ENCODE results near the gene MSX2. TPM values are rescaled to one million over a fixed set of nuclear protein-coding genes. Genes with fewer than 3 reads are reported as not detected.

The MSX2 gene
- total and polyA plus RNA-seq, 2 of the 4 experiments (the other 2 are of a cell fraction) = 2.2 to 3.7 TPM

DNA sequence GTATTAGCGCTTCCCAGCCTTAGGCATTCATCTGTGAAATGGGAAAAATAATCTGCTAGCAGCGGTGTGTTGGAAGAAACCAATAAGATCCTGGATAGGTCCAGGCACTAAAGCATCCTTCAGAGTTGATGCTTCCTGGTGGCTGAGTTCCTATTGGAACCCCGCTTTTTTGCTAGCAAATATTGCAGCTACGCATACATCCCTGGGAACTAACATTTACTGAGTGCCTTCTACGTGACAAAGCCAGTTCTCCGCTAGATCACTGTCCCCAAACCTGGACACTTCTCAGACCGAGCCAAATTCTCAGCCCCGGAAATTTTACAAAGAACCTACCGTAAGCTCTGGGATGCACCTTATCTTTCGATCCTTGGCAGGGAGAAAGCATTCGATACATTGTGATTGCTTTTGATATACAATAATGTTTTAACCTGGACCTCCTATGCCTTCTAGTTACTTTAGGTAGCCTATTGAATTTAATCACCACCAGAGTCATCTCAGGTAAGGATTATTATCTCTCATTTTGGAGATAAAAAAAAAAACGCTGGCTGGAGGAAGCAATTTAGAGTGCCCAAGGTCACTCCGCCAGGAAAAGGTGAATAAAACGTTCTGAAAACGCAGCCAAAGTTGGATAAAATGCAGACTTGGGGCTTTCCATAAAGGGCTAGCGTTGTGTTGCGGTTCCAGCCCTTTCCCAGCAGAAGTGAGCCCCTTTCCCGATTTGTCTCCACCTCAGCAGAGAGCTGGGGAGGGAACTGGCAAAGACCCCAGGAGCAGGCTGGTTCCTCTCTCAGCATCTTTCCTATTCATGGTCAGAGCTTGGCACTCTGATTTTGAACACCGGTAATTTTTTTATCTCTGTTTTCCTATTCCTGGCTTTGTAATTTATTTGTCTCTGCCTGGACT is 2.6 kb upstream of the MSX2 start (continued):
- no peak for TF ChIP-seq RCOR1 (IDR thresholded peaks at IDR 0.05; ENCODE audit: insufficient replicate concordance, low read length)

DNA sequence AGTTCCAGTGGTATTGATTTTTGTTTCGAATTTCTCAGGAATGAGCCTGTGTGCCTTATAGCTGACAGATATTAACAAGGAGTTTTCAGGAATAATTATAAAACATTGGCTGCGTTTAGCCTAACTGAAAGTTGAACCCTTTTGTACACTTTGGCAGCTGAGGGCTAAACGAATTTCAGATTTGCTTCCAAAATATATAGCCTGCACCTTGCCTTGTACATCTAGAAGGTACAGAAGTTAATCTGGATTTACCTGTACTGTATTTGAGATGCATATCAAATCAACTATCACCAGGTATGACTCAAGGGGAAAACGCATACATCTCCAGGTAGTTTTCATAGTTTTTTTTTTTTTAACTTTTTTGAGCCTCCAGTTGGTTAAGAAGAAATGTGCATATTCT is 1.9 kb upstream of the MSX2 start:
- Histone ChIP-seq H3K36me3 (ENCODE audit: control insufficient read depth, insufficient read depth, low read length) (no peaks in the 10 kb centered on the region), H3K9me3 (ENCODE audit: control insufficient read depth, insufficient read depth, low read length) (peaks cover 2% of the 10 kb centered on the region; the same call in 1 of the 2 replicates), H2AK5ac (ENCODE audit: low read depth, low read length) (no peak overlapping the region), H3K9me1 (ENCODE audit: insufficient read depth, low read length) (no peaks in the 10 kb centered on the region), H3K79me1 (ENCODE audit: low read depth in 1 of 2, low read length in 2 of 2) (peaks cover 8% of the 10 kb centered on the region in 2 experiments; a peak in 3 of 4 replicates), H3K23ac (ENCODE audit: low read depth, low read length) (no peak overlapping the region), H3K27ac (ENCODE audit: insufficient read depth, low read length) (no peak overlapping the region), H2AK9ac (replicated peaks; ENCODE audit: low read depth, low read length, poor library complexity) (no peak overlapping the region), H3K4me3 (ENCODE audit: insufficient read depth, low read depth, low read length) (no peak overlapping the region), H3K9ac (ENCODE audit: low read depth, low read length) (no peak overlapping the region), H4K91ac (ENCODE audit: insufficient read depth, low read depth, low read length) (no peak overlapping the region), H2BK20ac (ENCODE audit: low read depth, low read length) (no peak overlapping the region), H3K18ac (ENCODE audit: low read depth, low read length) (no peak overlapping the region), H2BK15ac (ENCODE audit: low read depth, low read length) (no peak overlapping the region), H3K4ac (ENCODE audit: low read depth, low read length) (no peak overlapping the region), H2AFZ (replicated peaks; ENCODE audit: low read length, poor library complexity) (no peak overlapping the region), H2BK120ac (ENCODE audit: low read depth, low read length) (no peak overlapping the region), H4K8ac (ENCODE audit: low read depth in 2 of 2, low read length in 2 of 2) (no peak overlapping the region), H3K4me2 (ENCODE audit: low read depth, low read length) (no peak overlapping the region), H3K14ac (replicated peaks; ENCODE audit: low read depth, low read length) (no peak overlapping the region), H2BK5ac (ENCODE audit: low read depth, low read length, poor library complexity, severe bottlenecking) (no peak overlapping the region), H4K5ac (ENCODE audit: low read depth, low read length) (no peak overlapping the region), H3K4me1 (ENCODE audit: control insufficient read depth, insufficient read depth, low read length) (no peaks in the 10 kb centered on the region), H3K27me3 (ENCODE audit: control insufficient read depth, insufficient read depth, low read length) (peaks cover 60% of the 10 kb centered on the region), H3K56ac (ENCODE audit: extremely low read depth, insufficient read depth, low read length) (no peak overlapping the region), H4K20me1 (ENCODE audit: insufficient read depth, low read length) (no peaks in the 10 kb centered on the region)
- in situ Hi-C loops (cut with MboI; ENCODE audit: low sequenced_read_pairs) (no loop called here), dilution Hi-C loops (cut with HindIII; ENCODE audit: low sequenced_read_pairs, unreplicated experiment) (no loop called here), intact Hi-C loops (cut with micrococcal nuclease) (no loop called here)
- WGBS, 2 experiments (ENCODE audit: extremely low coverage in 2 of 2, insufficient read length in 1 of 2) = no CpG with 5 or more reads among the region's 4 CpGs
- CTCF ChIA-PET = interaction anchor here (0.6 kb wide), 1 partner anchor 13 kb away, joined by 3 read pairs; no protein-coding TSS in a partner anchor
- POLR2A ChIA-PET (ENCODE audit: unreplicated experiment) = no interaction called here
- DNase-seq = no peak
- no peak for ATAC-seq (ENCODE audit: low read depth)
- BruUV-seq (replicated peaks) = no TSS peak
- TF ChIP-seq NFE2L2 (IDR thresholded peaks at IDR 0.05; ENCODE audit: low read depth, low read length) (no peak), MAFK (IDR thresholded peaks at IDR 0.05; ENCODE audit: low read depth, low read length) (no peak), MAZ (IDR thresholded peaks at IDR 0.05; ENCODE audit: borderline replicate concordance, low read depth, low read length) (no peak), CEBPB (IDR thresholded peaks at IDR 0.05; ENCODE audit: low read depth, low read length) (no peak), CHD1 (IDR thresholded peaks at IDR 0.05; ENCODE audit: low read depth, low read length) (no peak), SMC3 (IDR thresholded peaks at IDR 0.05; ENCODE audit: low read depth, low read length) (no peak), MXI1 (IDR thresholded peaks at IDR 0.05; ENCODE audit: borderline replicate concordance, low read depth, low read length) (no peak), FOS (IDR thresholded peaks at IDR 0.05; ENCODE audit: low read depth, low read length) (no peak), RAD21 (IDR thresholded peaks at IDR 0.05; ENCODE audit: low read length) (no peak), RFX5 (IDR thresholded peaks at IDR 0.05; ENCODE audit: low read depth, low read length) (no peak)
- TF ChIP-seq, protein P1, sequence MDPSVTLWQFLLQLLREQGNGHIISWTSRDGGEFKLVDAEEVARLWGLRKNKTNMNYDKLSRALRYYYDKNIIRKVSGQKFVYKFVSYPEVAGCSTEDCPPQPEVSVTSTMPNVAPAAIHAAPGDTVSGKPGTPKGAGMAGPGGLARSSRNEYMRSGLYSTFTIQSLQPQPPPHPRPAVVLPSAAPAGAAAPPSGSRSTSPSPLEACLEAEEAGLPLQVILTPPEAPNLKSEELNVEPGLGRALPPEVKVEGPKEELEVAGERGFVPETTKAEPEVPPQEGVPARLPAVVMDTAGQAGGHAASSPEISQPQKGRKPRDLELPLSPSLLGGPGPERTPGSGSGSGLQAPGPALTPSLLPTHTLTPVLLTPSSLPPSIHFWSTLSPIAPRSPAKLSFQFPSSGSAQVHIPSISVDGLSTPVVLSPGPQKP (IDR thresholded peaks at IDR 0.05; ENCODE audit: borderline replicate concordance, low read depth, low read length) = no peak
- TF ChIP-seq, protein P2, sequence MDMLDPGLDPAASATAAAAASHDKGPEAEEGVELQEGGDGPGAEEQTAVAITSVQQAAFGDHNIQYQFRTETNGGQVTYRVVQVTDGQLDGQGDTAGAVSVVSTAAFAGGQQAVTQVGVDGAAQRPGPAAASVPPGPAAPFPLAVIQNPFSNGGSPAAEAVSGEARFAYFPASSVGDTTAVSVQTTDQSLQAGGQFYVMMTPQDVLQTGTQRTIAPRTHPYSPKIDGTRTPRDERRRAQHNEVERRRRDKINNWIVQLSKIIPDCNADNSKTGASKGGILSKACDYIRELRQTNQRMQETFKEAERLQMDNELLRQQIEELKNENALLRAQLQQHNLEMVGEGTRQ (IDR thresholded peaks at IDR 0.05; ENCODE audit: low read depth, low read length) = no peak
